Liver (tissue), 3 donors: ENCODE measurements around the gene EYA4.

Experiments used
- CTCF ChIP-seq: fragments of 150-350 bp; IDR thresholded peaks from 2 replicates; pipeline ENCODE4 v1.5.1; 2017; ENCODE audit warnings: improper control_type of control experiment, low read depth, low read length; ENCODE audit not compliant: missing input control
- EGR1 ChIP-seq, 2 donors: IDR thresholded peaks; 2 replicates each; pipeline ENCODE4 v1.6.1; 2016 to 2018; ENCODE audit warnings: antibody characterized with exemption in 2 of 2, low read depth in 2 of 2
- FOXA1 ChIP-seq: IDR thresholded peaks from 2 replicates; pipeline ENCODE4 v1.6.1; 2016; ENCODE audit warnings: antibody characterized with exemption
- FOXA2 ChIP-seq: IDR thresholded peaks from 2 replicates; pipeline ENCODE4 v1.6.1; 2016; ENCODE audit warnings: antibody characterized with exemption
- GABPA ChIP-seq, 2 donors: IDR thresholded peaks in 1 of 2; conservative IDR thresholded peaks in 1 of 2; 2 replicates each; pipeline ENCODE4 v1.6.1; 2016; ENCODE audit warnings: antibody characterized with exemption in 2 of 2, mild to moderate bottlenecking in 1 of 2, moderate library complexity in 1 of 2
- HNF4G ChIP-seq: IDR thresholded peaks from 2 replicates; pipeline ENCODE4 v1.6.1; 2016; ENCODE audit warnings: antibody characterized with exemption
- JUND ChIP-seq, 2 donors: IDR thresholded peaks; 2 replicates each; pipeline ENCODE4 v1.6.1; 2016; ENCODE audit warnings: antibody characterized with exemption in 2 of 2
- MAX ChIP-seq: IDR thresholded peaks from 2 replicates; pipeline ENCODE4 v1.6.1; 2016; ENCODE audit warnings: antibody characterized with exemption
- RXRA ChIP-seq, 2 donors: IDR thresholded peaks; 2 replicates each; pipeline ENCODE4 v1.6.1; 2017 to 2018; ENCODE audit warnings: antibody characterized with exemption in 2 of 2, mild to moderate bottlenecking in 1 of 2
- SP1 ChIP-seq: IDR thresholded peaks from 2 replicates; pipeline ENCODE4 v1.6.1; 2018; ENCODE audit warnings: antibody characterized with exemption, mild to moderate bottlenecking
- TAF1 ChIP-seq: conservative IDR thresholded peaks from 2 replicates; pipeline ENCODE4 v1.6.1; 2016; ENCODE audit warnings: antibody characterized with exemption, mild to moderate bottlenecking
- YY1 ChIP-seq: IDR thresholded peaks from 2 replicates; pipeline ENCODE4 v1.6.1; 2016; ENCODE audit warnings: antibody characterized with exemption, mild to moderate bottlenecking
- ZBTB33 ChIP-seq: IDR thresholded peaks from 2 replicates; pipeline ENCODE4 v1.6.1; 2016; ENCODE audit warnings: antibody characterized with exemption
- donor health status: healthy.
- donor health status: healthy.

GRCh38 chr6:133539502-133540259 lies 298.5 kb downstream of the EYA4 start:
- TF ChIP-seq YY1 (no peak), CTCF (no peak), ZBTB33 (no peak), JUND (IDR thresholded peaks at IDR 0.05) (no peak), RXRA (IDR thresholded peaks at IDR 0.05) (no peak), HNF4G (no peak), FOXA2 (no peak), TAF1 (no peak), EGR1 (IDR thresholded peaks at IDR 0.05; ENCODE audit: low read depth in 2 of 2) (no peak), GABPA (IDR thresholded peaks at IDR 0.05 in 1 of 2, conservative IDR thresholded peaks at IDR 0.05 in 1 of 2) (no peak), SP1 (no peak), MAX (no peak), FOXA1 (no peak)
